ENCODE results near the gene SERINC5. TPM values are rescaled to one million over a fixed set of nuclear protein-coding genes. Genes with fewer than 3 reads are reported as not detected.

SERINC5 gene
- total RNA-seq, 1 donor from 2014 or later = 44.8 TPM

DNA sequence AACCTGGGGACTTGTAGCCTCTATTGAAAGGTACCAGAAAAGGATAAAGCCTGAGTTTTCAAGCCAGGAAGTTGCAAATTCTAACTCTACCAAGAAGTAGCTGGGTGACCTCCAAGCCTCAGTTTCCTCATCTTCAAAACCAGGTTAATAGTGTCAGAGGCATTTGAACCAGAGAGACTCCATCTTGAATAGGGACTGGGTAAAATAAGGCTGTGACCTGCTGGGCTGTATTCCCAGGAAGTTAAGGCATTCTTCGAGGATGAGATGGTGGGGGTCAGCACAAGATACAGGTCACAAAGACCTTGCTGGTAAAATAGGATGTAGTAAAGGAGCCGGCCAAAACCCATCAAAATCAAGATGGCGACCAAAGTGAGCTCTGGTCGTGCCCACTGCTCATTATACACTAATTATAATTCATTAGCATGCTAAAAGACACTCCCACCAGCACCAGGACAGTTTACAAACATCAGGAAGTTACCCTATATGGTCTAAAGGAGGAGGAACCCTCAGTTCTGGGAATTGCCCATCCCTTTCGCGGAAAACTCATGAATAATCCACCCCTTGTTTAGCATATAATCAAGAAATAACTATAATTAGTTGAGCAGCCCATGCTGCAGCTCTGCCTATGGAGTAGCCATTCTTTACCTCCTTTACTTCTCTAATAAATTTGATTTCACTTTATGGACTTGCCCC is 3.8 kb upstream of the SERINC5 start:
- FAIRE-seq (no peak), DNase-seq (ENCODE audit: low spot score in 2 of 2) (no peak)

- FAIRE-seq = no peak
- DNase-seq (ENCODE audit: low spot score in 2 of 2) = peak in 1 of 2 donors; percentile 62
These were observed 427 bp downstream of the SERINC5 start for GRCh38 chr5:80255431-80255810.

- no peak for FAIRE-seq
These were observed 949 bp downstream of the SERINC5 start for GRCh38 chr5:80254767-80255430.

DNA sequence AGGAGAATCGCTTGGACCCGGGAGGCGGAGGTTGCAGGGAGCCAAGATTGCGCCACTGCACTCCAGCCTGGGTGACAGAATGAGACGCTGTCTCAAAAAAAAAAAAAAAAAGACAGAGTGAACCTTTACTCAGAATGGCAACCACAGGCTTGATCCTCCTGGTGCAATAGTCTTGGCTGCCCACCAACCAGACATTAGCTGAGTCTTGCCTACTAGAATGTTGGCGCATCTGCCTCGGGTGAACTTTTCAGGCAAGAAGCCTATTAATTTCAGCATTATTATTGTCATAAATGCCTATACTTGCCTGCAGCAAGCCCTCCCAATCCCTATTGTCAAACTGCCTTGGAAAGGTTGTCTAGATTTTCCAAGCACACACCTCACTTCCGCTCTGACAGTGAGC is 4.2 kb downstream of the SERINC5 start:
- FAIRE-seq (no peak), DNase-seq (ENCODE audit: low spot score in 2 of 2) (no peak)

More at GRCh38 chr5:80254767-80255430, 949 bp downstream of the SERINC5 start:
- peak in 1 of 2 donors; percentile 45 for DNase-seq (ENCODE audit: low spot score in 2 of 2)

DNA sequence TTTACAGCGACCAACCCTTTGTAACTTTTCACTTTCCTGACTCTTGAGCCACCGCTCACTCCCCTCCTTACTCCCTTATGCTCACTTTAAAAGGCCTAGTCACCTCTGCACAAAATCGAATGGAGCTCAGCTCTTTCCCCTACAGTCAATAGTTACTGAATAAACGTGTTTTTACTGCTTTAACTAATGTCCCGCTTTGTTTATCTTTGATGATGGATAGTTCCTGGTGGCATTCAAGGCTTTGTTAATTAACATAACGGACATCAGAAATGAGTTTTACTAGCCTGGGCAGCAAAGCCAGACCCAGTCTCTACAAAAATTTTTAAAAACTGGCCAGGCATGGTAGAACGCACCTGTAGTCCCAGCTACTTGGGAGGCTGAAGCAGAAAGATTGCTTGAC is 5.0 kb downstream of the SERINC5 start:
- DNase-seq (ENCODE audit: low spot score in 2 of 2) (no peak), FAIRE-seq (no peak)

GRCh38 chr5:80249901-80250300 is 5.9 kb downstream of the SERINC5 start:
- no peak for DNase-seq (ENCODE audit: low spot score in 2 of 2)
- FAIRE-seq = no peak

GRCh38 chr5:80248378-80248777 is 7.5 kb downstream of the SERINC5 start:
- FAIRE-seq (no peak), DNase-seq (ENCODE audit: low spot score in 2 of 2) (no peak)

DNA sequence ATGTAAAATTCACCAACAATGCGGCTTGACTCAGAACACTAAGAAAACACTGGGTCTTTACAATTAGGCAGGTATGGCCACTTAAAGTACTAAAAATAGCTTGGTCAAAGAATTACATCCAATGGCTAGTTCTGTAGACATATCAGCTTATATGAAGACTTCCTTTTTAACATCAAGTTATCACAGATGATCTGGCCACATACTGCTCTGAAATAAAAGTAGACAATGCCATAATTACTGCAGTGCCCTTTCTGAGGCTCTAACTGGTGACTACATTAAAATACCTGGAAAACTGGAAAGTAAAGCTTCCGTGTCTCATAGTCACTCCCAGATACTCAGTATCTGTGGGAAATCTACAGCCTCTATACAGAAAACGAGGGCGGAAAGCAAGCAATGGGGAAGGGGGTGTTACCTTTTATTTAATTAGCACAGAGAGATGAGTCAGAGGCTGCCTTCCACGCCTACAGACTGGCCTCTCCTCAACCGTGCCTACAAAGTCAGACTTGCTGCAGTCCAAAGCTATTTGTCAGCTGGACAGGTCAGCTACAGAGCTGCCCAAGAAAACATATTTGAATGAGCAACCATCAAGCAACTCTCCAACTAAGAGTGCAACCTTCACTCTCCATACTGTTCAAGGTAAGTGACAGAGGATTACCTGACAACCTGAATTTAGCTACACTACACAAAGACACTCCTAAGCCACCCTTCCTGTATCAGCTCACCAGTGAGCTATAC is 8.7 kb downstream of the SERINC5 start:
- FAIRE-seq = no peak
- no peak for DNase-seq (ENCODE audit: low spot score in 2 of 2)

DNA sequence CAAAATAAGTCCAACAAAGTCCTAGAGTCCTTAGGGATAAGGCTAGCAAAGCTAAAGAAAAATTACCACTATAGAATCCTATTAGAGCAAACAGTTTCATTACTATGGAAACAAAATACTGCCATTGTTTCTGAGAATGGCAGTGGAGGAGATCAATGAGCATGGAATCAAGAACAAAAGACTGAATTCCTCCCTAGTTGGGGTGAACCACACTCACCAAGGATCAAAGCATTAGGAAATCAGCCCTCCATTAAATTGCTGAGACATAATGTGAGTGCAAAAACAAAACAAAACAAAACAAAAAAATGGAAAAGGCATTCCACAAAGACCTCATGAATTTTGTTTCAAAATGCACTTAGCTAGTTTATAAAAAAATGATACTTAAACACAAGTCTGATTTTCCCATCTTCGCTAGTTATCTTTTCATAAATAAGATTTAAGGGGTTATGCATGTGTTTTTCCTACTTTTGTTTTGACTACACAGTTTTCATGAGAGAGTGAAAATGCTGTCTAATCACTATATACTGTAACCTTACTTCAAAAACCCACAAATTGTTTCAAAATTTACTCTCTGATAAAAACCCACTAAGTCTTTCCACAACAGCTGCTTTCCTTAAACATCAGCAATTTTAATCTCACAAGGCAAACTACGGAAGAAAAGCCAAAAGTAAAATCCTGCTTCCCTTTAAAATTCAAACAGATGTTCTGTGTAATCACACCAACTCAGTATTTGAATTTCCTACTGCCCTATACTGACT is 9.7 kb downstream of the SERINC5 start:
- DNase-seq (ENCODE audit: low spot score in 2 of 2) (no peak), FAIRE-seq (no peak)

DNA sequence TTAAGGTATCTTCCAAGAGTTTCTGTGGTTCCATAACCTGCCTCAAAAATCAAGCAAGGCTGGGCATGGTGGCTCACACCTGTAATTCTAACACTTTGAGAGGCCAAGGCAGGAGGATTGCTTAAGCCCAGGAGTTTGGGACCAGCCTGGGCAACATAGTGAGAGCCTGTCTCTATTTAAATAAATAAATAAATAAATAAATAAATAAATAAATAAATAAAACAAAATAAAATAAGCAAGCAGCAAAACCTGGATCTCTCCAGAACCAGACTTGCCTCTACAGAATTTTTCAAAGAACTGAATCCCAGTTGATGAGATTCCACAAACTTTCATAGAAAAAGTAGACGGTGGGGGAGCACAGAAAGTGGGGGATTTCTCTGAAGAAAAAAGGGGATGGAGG is 12.3 kb downstream of the SERINC5 start:
- no peak for FAIRE-seq

GRCh38 chr5:80242849-80243248 is 13.0 kb downstream of the SERINC5 start:
- DNase-seq (ENCODE audit: low spot score in 2 of 2) (no peak), FAIRE-seq (no peak)

More for the DNA sequence above, 12.3 kb downstream of the SERINC5 start:
- DNase-seq (ENCODE audit: low spot score in 2 of 2) = no peak

DNA sequence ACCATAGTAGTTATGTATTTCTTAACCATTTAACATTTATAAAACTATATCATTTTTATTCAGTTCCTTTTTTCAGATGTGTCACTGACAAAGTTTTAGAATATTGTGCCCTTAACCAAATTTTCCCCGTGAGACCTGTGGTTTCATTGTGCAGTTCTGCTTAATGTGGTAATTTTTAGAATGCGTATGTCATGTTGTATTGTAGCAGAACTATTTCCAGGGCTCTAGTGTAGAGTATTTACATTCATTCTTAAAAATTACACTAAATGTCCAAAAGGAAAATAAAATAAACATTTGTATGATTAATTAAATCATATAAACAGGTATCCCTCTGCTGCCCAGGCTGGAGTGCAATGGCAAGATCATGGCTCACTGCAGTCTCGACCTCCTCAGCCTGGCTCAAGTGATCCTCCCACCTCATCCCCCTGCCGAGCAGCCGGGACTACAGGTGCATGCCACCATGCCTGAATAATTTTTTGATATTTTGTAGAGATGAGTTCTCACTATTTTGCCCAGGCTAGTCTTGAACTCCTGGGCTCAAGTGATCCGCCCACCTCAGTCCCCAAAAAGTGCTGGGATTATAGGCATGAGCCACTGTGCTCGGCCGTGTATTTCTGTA is 15.4 kb downstream of the SERINC5 start:
- no peak for FAIRE-seq

DNA sequence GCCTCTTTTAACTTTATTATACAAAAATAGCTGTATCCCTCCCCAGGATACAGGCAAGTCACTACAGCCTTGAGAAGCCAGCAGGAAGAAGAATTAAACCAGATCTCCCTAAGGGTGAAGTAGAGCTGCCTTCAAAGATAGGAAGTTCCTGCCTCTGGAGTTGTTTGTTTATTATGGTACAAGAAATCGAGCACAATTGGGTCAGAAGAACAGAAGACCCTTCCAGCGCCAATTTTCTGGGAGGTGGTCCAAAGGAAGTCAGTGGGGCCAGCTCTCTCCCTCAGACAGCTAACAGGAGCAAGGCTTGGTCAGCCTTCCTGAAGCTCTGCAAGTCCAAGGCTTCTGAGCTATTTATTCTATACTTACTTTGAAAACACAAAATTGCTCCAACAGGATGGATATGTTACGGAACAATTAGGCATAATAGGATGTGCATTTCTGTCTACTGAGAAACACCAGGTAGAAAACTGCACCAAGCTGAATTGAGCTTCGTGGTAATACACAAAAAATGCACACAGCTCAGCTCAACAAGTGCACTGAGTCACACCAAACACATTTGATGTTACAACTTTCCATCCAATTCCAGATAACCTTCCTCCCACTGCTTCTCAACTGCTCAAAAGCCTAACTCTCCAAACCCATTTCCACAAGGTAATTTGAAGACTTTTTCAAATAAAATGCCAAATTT is 16.0 kb downstream of the SERINC5 start:
- DNase-seq (ENCODE audit: low spot score in 2 of 2) (no peak), FAIRE-seq (no peak)

More for the DNA sequence above, 15.4 kb downstream of the SERINC5 start:
- DNase-seq (ENCODE audit: low spot score in 2 of 2) = no peak

- no peak for DNase-seq (ENCODE audit: low spot score in 2 of 2)
- no peak for FAIRE-seq
These were observed 16.8 kb downstream of the SERINC5 start for GRCh38 chr5:80238778-80239679.

- no peak for DNase-seq (ENCODE audit: low spot score in 2 of 2)
- FAIRE-seq = no peak
These were observed 17.8 kb downstream of the SERINC5 start for GRCh38 chr5:80238097-80238496.

DNA sequence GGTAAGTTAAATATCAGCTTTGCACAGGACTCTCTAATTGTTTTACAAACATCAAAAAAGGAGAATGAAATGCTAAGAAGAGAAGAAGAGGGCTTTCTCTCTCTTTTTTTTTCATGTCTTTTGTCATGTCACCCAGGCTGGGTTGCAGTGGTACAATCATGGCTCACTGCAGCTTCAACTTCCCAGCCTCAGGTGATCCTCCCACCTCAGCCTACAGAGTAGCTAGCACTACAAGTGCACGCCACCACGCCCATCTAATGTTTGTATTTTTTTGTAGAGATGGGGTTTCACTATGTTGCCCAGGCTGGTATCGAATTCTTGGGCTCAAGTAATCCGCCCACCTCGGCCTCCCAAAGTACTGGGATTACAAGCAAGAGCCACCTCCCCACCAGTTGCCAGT is 18.6 kb downstream of the SERINC5 start:
- FAIRE-seq (no peak), DNase-seq (ENCODE audit: low spot score in 2 of 2) (no peak)

GRCh38 chr5:80234116-80234948 is 21.5 kb downstream of the SERINC5 start:
- DNase-seq (ENCODE audit: low spot score in 2 of 2) (no peak), FAIRE-seq (no peak)

DNA sequence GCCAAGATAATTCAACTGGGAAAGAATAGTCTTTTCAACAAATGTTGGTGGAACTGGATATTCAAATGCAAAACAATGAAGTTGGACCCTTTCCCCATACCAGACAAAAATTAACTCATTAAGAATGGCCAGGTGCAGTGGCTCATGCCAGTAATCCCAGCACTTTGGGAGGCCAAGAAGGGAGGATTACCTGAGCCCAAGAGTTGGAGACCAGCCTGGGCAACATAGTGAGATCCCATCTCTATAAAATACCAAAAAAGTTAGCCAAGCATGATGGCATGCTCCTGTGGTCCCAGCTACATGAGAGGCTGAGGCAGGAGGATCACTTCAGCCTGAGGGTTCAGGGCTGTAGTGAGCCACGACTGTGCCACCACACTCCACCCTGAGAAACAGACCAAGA is 24.2 kb downstream of the SERINC5 start:
- no peak for FAIRE-seq

More for the DNA sequence above, 24.2 kb downstream of the SERINC5 start:
- no peak for DNase-seq (ENCODE audit: low spot score in 2 of 2)

Measured in frontal cortex (tissue), 4 donors.